Measurements from ENCODE around the gene PHKB. TPM values are rescaled to one million over a fixed set of nuclear protein-coding genes. Genes with fewer than 3 reads are reported as not detected.

The PHKB gene

DNA sequence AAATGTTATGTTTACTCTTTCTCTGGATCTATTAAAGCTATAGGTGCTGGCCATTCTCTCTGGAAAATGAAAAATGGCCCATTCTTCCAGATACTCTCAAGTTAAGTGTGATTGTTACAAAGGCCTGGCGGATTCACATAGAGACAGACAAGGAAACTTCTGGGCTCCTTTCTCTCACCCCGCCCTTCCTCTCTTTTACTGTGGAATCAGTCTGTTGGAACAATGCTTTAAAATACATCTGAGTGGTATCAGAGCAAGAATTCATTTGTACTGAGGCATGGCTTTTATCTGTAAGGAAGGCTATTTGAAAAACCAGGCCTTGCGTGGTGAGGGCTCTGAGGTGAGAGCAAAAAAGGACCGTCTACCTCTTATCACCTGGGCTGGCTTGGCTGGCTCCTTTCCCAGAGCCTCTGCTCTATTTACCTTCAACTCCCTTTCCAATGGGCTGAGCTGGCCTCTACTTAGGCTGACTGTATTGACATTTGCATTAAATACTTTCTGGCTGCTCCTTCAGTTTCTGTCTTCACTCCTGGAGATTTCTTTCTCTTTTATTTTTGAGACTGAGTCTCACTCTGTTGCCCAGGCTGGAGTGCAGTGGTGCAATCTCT is 274.0 kb downstream of the PHKB start:
- H2AK5ac ChIP-seq (ENCODE audit: low read length), result no peak overlapping the region
- no peak overlapping the region for H3K4me2 ChIP-seq (ENCODE audit: low read length)
- no peak overlapping the region for H4K8ac ChIP-seq (ENCODE audit: low read depth, low read length)
- H2BK120ac ChIP-seq (ENCODE audit: low read depth, low read length), result no peak overlapping the region
- no peaks in the 10 kb centered on the region for H3K79me1 ChIP-seq (ENCODE audit: low read length)
- H4K5ac ChIP-seq (ENCODE audit: low read length), result no peak overlapping the region
- H3K27me3 ChIP-seq (ENCODE audit: insufficient read depth, low read length, poor library complexity), result no peaks in the 10 kb centered on the region
- H3K4ac ChIP-seq (ENCODE audit: low read depth, low read length), result no peak overlapping the region
- H3K36me3 ChIP-seq (ENCODE audit: control insufficient read depth, insufficient read depth, low read length), result no peaks in the 10 kb centered on the region
- H3K56ac ChIP-seq (ENCODE audit: low read length), result peak overlapping the region; percentile 39
- H3K79me2 ChIP-seq (ENCODE audit: control insufficient read depth, insufficient read depth, low read length), result no peaks in the 10 kb centered on the region
- no peak overlapping the region for H3K27ac ChIP-seq (ENCODE audit: low read depth, low read length)
- no CpG with 5 or more reads among the region's 4 CpGs for WGBS (ENCODE audit: extremely low coverage, insufficient coverage, low lambda C conversion rate)
- H2BK15ac ChIP-seq (replicated peaks; ENCODE audit: low read depth), result no peak overlapping the region
- H3K18ac ChIP-seq (ENCODE audit: low read length), result no peak overlapping the region
- DNase-seq, result peak; percentile 16
- no peak overlapping the region for H2BK5ac ChIP-seq (ENCODE audit: low read length)
- no peak overlapping the region for H3K4me3 ChIP-seq (ENCODE audit: low read length)
- H3K9ac ChIP-seq (ENCODE audit: low read length), result no peak overlapping the region
- peaks cover 1% of the 10 kb centered on the region for H3K4me1 ChIP-seq (ENCODE audit: control insufficient read depth, low read depth, low read length)
- no peak overlapping the region for H3K23ac ChIP-seq (ENCODE audit: low read length)

DNA sequence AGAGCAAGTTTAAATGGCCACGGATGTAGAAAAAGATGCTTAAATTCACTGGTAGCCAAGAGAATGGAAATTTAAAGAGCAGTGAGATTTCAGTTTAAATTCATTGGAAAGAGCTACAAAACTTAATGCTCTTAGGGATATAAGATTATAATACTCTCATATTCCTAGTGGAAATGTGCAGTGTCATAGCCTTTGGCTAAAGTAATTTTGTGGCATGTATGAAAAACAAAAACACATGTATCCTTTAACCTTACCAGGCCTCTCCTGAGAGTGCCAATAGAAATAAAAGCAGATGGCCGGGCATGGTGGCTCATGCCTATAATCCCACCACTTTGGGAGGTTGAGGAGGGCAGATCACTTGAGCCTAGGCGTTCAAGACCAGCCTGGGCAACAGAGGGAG is 289.2 kb downstream of the PHKB start:
- H3K36me3 ChIP-seq (ENCODE audit: control insufficient read depth, insufficient read depth, low read length), result no peaks in the 10 kb centered on the region
- H3K4me2 ChIP-seq (ENCODE audit: low read length), result no peak overlapping the region
- no peak overlapping the region for H3K56ac ChIP-seq (ENCODE audit: low read length)
- WGBS (ENCODE audit: extremely low coverage, insufficient coverage, low lambda C conversion rate), result no CpG with 5 or more reads among the region's 3 CpGs
- no peak overlapping the region for H3K27ac ChIP-seq (ENCODE audit: low read depth, low read length)
- H3K4me1 ChIP-seq (ENCODE audit: control insufficient read depth, low read depth, low read length), result no peaks in the 10 kb centered on the region
- H2BK5ac ChIP-seq (ENCODE audit: low read length), result no peak overlapping the region
- H2AK5ac ChIP-seq (ENCODE audit: low read length), result no peak overlapping the region
- no peak overlapping the region for H3K4me3 ChIP-seq (ENCODE audit: low read length)
- no peaks in the 10 kb centered on the region for H3K79me1 ChIP-seq (ENCODE audit: low read length)
- H4K8ac ChIP-seq (ENCODE audit: low read depth, low read length), result no peak overlapping the region
- H3K18ac ChIP-seq (ENCODE audit: low read length), result no peak overlapping the region
- no peak overlapping the region for H3K4ac ChIP-seq (ENCODE audit: low read depth, low read length)
- DNase-seq, result no peak
- H3K79me2 ChIP-seq (ENCODE audit: control insufficient read depth, insufficient read depth, low read length), result no peaks in the 10 kb centered on the region
- H3K27me3 ChIP-seq (ENCODE audit: insufficient read depth, low read length, poor library complexity), result no peaks in the 10 kb centered on the region
- no peak overlapping the region for H3K9ac ChIP-seq (ENCODE audit: low read length)
- no peak overlapping the region for H4K5ac ChIP-seq (ENCODE audit: low read length)
- H3K23ac ChIP-seq (ENCODE audit: low read length), result no peak overlapping the region
- no peak overlapping the region for H2BK120ac ChIP-seq (ENCODE audit: low read depth, low read length)
- no peak overlapping the region for H2BK15ac ChIP-seq (replicated peaks; ENCODE audit: low read depth)

Small RNAs within 50 kb of the gene (small RNA-seq; reads per million reads assigned to genes)
- not detected for gene RNA5SP425 (ENCODE audit: insufficient read depth)

All from mesendoderm (in vitro differentiated cells).